HCT116 (cell line): Measurements from ENCODE around the gene CACNA1C.

Experiments used
- ATF3 ChIP-seq: IDR thresholded peaks from 2 replicates; pipeline ENCODE4 v1.6.1; 2012
- CBX3 ChIP-seq: IDR thresholded peaks from 2 replicates; pipeline ENCODE4 v1.6.1; 2012; ENCODE audit warnings: low read depth
- CTCF ChIP-seq, 3 experiments: fragments of 200-600 bp in 1 of 3; sonication (generic) in 1 of 3; IDR thresholded peaks in 2 of 3; conservative IDR thresholded peaks in 1 of 3; 2 replicates each; pipeline ENCODE4 v1.5.1; 2012 to 2017; ENCODE audit warnings: low read depth in 2 of 3, low read length in 2 of 3, antibody characterized with exemption in 1 of 3, borderline replicate concordance in 1 of 3, control low read depth in 1 of 3, mild to moderate bottlenecking in 1 of 3, mixed read lengths in 1 of 3, mixed run types in 1 of 3, moderate library complexity in 1 of 3; ENCODE audit not compliant: insufficient read depth in 1 of 3
- EZH2 ChIP-seq: fragments of 200-600 bp; sonication (generic); IDR thresholded peaks from 2 replicates; pipeline ENCODE4 v1.6.1; 2017; ENCODE audit warnings: antibody characterized with exemption, mixed run types
- MAX ChIP-seq: IDR thresholded peaks from 2 replicates; pipeline ENCODE4 v1.6.1; 2012
- POLR2A ChIP-seq: IDR thresholded peaks from 2 replicates; pipeline ENCODE4 v1.7.0; 2011; ENCODE audit warnings: borderline replicate concordance; ENCODE audit not compliant: insufficient read depth, insufficient read length; ENCODE audit errors: extremely low read depth
- POLR2AphosphoS5 ChIP-seq: IDR thresholded peaks from 2 replicates; pipeline ENCODE4 v1.6.1; 2011; ENCODE audit warnings: mild to moderate bottlenecking, low read depth, low read length, moderate library complexity
- RAD21 ChIP-seq: IDR thresholded peaks from 2 replicates; pipeline ENCODE4 v1.6.1; 2012; ENCODE audit warnings: low read depth, mild to moderate bottlenecking
- ZBTB33 ChIP-seq: IDR thresholded peaks from 2 replicates; pipeline ENCODE4 v1.6.1; 2011; ENCODE audit warnings: mild to moderate bottlenecking, low read length, moderate library complexity; ENCODE audit not compliant: insufficient replicate concordance; ENCODE audit errors: extremely low read depth
- ZFX ChIP-seq: fragments of 450-650 bp; IDR thresholded peaks from 2 replicates; pipeline ENCODE4 v1.6.1; 2017

- TF ChIP-seq POLR2AphosphoS5 (no peak), CTCF (IDR thresholded peaks at IDR 0.05 in 2 of 3, conservative IDR thresholded peaks at IDR 0.05 in 1 of 3; ENCODE audit: borderline replicate concordance in 1 of 3, insufficient read depth in 1 of 3, low read depth in 2 of 3, low read length in 2 of 3) (no peak), POLR2A (no peak), RAD21 (no peak), ZBTB33 (no peak), ZFX (no peak), EZH2 (no peak), CBX3 (no peak), MAX (no peak), ATF3 (no peak)
Observed at GRCh38 chr12:2622460-2622859, 569.7 kb downstream of the CACNA1C start.
